GM18867 (cell line): Measurements from ENCODE around the gene IFT25.
"Not testable (repeated sequence)": the region's sequence is repeated elsewhere in the genome, so short reads cannot be mapped to it uniquely, and the experiment has no call there.

ENCODE experiments used
- ATAC-seq: cut with Tn5 transposase; IDR thresholded peaks from one replicate; pipeline ENCODE4 v1.9.1; 2021; ENCODE audit warnings: mild to moderate bottlenecking, moderate library complexity; ENCODE audit not compliant: unreplicated experiment

The IFT25 gene

DNA sequence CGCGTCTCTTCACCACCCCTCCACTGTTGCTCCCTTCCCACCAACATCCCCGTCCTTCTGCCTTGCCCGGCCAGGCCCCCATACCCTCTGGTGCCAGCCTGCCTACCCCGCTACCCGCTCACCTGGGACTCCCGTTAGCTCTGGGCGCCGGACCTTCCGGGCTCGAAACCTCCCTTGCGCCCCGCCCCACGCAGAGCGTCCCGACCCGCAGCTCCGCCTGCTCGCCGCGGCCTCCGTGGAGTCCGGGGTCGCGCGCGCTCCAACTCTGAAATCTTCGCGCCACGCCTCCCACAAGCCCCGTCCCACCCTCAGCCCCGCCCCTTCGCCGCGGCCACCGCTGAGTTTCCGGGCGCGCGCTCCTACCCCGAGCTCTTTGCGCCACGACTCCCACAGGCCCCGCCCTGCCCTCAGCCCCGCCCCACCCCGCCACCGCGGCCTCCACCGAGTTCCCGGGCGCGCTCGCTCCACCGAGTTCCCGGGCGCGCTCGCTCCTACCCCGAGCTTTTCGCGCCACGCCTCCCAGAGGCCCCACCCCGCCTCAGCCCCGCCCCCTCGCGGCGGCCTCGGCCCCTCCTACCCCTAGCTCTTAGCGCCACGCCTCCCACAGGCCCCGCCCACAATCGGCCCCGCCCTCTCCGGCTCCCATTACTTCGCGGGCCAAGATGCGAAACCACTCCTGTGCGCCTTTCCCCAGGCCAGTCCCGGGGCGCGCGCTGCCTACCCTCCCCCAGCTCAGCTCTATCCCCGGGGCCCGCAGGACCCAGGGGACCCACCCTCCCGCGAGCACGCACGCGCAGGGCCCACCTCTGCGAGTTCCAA is at the start of gene IFT25:
Gene IFT25 (minus strand): TSS at position 267 of the 819 bp plus-strand sequence. CDS start 5,617 bp downstream, outside the sequence.
- peak; percentile 69 for ATAC-seq

DNA sequence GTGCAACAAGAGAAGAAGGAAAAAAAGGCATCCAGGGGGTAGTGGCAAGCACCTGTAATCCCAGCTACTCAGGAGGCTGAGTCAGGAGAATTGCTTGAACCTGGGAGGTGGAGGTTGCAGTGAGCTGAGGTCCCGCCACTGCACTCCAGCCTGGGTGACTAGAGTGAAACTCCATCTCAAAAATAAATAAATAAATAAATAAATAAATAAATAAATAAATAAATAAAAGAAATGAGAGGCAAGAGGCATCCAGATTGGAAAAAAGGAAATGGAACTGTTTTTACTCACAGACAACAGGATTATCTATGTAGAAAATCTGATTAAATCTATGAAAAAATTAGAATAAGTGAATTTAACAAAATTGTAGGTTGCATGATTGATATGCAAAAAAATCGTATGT is 49.0 kb upstream of the IFT25 start:
- not testable (repeated sequence) for ATAC-seq

DNA sequence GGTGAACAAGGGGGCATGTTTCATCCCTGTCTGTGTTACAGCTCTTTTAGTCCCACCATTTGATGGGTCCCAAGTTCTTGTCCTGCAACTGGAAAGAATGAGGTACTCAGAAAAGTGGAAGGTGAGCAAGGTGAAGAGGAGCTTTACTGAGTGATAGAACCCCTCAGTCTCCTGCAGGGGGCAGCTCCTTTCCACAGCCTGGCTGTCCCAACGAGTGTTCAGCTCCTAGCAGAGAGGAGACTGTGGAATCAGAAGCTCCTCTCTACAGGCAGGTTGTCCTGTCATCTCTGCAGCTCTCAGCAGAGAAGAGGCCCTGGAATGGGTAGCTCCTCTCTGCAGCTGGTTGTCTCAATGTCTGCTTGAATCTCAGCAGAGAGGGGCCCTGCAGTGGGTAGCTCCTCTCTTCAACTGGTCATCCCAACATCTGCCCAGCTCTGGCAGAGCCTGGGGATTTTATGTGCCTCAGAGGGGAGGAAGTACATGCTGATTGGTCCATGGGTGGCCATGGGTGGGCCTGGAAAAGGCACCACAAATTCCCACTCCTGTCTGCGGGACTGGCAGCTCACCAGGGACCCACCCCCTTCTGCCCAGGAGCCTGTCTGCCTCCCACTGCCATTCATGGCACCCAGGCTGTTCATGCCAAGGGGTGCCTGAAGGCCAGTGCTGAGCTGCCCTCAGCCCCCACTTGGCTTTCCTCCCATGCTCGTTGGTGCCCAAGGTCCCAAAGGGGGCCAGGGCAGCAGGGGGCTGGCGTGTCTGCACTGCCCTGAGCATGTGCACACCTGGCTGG is 46.8 kb upstream of the IFT25 start:
- no peak for ATAC-seq

DNA sequence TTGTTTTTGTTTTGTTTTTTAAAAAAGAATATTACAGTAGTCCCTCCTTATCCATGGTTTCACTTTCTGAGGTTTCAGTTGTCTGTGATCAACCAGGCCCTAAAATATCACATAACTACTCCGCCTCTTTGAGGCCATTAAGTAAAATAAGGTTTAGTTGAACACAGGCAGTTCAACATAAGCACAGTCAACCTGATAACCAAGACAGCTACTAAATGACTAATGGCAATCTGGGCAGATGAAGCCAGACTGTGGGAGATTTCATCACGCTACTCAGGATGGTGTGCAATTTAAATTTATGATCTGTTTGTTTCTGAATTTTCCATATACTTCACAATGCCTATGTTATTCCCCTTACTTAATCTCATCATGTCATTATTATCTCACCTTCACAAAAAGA is 42.4 kb upstream of the IFT25 start:
- no peak for ATAC-seq

DNA sequence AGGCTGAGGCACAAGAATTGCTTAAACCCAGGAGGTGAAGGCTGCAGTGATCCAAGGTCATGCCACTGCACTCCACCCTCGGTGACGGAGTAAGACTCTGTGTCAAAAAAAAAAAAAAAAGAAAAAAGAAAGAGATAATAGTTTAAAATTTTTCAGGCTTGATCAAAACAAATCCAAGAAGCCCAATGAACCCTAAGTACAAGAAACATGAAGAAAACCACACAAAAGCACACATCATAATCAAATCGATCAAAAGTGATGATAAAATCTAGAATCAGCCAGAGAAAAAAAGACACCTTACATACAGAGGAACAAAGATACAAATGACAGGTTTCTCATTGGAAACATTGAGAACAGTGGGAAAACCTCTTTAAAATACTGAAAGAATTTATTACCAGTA is 41.0 kb upstream of the IFT25 start:
- ATAC-seq, result no peak

DNA sequence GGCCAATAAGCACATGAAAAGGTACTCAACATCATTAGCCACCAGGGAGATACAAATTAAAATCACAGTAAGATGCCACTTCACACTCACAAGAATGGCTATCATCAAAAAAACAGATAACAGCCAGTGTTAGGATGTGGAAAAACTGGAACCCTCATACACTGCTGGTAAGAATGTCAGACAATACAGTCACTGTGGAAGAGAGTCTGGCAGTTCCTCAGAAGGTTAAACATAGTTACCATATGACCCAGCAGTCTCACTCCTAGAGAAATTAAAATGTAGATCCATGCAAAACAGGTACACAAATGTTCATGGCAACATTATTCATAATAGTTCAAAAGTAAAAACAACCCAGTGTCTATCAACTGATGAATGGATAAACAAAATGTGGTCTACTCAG is 39.2 kb upstream of the IFT25 start:
- no peak for ATAC-seq

DNA sequence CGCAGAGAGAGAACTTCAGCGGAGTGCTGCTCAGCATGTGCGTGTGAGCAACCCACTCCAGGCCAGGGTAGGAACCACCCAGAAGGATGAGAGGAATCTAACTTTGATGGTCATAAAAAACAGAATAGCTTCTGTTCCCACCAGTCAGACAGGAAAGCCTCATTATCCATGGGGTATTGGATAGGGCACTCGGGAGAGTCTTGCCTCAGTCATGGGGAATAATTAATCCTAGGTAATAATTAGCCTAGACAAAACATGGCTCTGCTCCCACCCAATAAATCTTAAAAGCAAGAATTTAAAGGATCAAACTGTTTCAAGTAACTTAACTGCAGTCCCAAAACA is 37.2 kb upstream of the IFT25 start:
- ATAC-seq, result no peak

DNA sequence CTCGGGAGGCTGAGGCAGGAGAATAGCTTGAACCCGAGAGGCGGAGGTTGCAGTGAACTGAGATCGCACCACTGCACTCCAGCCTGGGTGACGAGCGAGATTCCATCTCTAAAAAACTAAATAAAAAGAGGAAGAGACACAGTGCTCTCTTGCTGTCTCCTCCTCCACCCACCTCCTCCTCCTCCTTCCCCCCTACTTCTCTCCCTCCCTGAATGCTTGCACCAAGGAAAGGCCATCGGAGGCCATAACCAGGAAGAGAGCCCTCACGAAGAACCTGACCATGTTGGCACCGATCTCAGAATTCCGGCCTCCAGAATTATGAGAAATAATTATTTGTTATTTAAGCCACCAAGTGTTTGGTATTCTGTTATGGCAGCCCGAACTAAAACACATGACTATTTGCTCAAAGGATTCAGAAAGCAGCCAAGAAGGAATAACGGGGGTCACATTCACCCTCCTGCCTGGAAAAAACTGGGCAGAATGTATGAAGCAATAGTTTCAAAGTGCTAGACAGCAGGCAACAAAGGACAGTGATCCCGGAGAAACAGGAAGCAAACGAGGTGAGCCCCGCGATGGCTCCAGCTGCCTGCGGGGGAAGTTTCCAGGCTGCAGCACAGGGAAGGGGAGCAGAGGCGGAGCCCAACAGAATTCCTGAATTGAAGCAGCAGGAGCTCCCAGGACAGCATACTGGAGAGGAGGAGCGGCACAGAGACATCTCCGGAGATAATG is 36.7 kb upstream of the IFT25 start:
- ATAC-seq, result no peak

DNA sequence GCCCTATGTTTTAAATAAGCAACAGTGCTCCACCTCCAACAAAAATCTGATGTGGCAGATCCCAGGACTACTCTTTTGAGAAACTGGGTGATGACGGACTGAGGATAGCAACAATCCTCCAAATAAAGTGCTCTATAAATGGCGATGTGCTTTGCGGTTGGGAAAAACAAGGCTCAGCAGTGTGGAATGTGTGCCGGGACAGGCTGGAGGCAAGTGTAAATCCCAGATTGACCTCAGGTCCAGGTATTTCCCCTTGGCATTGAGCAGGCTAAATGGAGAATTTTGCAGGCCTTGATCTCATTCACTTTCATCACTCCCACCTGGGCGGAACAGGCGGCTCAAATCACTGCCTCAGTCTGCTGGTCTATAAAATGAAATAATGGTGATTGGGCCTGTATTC is 35.7 kb upstream of the IFT25 start:
- no peak for ATAC-seq

DNA sequence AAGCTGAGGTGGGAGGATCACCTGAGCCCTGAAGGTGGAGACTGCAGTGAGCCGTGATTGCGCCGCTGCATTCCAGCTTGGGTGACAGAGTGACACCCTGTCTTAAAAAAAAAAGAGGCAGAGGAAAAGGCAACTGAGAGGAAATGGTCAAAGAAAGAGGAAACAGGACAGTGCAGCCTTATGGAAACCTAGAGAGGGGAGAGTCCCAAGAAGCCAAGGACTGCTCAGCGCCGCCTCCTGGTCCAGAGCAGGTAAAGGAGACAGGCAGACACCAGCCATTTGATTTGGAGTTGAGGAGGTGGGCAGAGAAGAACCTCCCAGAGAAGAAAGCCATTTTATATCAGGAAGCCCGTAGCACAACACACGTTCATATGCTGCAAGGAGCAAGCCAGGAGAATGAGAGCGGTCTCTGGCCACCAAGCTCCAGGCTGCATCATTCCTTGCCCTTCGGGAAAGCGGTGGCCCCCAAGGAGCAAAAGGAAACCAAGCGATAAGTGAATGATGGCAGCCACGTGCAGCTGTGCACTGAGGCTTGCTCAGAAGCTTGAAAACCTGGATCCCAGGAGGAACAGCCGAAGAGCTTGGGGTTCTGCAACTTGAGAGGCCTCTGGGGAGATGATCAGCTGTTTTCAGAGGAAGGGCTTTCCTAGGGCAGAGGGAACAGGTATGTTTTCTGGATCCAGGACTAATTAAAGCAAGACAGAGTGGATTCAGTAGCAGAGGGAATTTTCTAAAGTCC is 34.4 kb upstream of the IFT25 start:
- ATAC-seq, result no peak

DNA sequence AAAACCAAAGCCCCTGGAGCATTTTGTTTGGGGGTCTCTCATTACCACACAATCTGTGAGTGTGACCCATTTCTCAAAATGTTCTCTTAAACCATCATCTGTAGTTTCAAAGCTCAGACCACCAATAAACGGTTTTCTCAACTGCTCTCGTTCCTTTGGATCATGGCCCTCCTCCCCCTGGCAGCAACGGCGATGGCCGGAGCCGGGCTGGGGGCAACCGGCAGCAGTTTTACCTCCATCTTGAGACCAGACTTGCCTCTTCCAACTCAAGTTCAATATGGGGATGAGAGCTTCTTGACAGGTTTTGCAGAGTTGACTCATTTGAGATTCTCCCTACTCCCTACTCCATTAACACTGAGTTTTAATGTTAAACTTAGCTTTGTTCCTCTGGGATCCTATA is 30.4 kb upstream of the IFT25 start:
- ATAC-seq, result no peak

DNA sequence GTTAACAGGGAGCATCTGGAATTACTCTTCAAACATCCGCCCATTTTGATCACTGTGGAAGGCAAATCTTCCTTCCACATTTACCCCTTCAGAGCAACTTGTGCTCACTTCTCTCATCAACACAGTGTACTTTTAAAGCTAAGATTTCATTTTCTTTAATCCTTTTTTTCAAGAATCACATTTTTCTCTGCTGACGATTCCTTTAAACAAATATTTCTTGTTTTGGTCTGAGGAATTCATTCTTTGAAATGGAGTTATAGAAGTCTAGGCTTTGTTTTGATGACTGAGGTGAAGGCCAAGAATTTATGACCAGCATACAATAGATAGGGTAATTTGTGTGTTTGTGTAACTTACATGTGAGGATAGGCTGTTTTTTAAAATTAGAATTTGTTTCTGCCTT is 26.2 kb upstream of the IFT25 start:
- no peak for ATAC-seq

DNA sequence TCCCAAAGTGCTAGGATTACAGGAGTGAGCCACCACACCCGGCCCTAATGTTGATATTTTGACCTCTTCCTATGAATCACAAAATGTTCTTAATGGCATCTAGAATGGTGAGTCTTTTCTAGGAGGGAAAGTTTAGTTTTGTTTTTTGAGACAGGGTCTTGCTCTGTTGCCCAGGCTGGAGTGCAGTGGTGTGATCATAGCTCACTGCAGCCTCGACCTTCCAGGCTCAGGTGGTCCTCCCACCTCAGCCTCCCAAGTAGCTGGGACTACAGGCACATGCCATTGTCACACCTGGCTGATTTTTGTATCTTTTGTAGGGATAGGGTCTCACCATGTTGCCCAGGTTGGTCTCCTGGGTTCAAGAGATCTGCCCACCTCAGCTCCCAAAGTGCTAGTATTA is 23.8 kb upstream of the IFT25 start:
- ATAC-seq, result not testable (repeated sequence)

DNA sequence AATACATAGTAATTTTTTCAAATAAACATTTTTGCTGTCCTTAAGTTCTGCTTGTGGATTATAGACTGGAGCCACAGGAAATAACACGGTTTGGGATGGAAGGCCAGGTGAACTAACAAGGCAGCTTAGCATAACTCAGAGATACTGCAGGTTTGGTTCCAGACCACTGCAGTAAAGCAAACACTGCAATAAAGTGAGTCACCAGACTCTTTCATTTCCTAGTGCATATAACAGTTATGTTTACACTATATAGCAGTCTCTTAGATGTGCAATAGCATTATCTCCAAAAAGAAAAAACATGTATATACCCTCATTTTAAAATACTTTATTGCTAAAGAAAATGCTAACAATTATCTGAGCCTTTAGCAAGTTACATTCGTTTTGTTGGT is 22.6 kb upstream of the IFT25 start:
- no peak for ATAC-seq

DNA sequence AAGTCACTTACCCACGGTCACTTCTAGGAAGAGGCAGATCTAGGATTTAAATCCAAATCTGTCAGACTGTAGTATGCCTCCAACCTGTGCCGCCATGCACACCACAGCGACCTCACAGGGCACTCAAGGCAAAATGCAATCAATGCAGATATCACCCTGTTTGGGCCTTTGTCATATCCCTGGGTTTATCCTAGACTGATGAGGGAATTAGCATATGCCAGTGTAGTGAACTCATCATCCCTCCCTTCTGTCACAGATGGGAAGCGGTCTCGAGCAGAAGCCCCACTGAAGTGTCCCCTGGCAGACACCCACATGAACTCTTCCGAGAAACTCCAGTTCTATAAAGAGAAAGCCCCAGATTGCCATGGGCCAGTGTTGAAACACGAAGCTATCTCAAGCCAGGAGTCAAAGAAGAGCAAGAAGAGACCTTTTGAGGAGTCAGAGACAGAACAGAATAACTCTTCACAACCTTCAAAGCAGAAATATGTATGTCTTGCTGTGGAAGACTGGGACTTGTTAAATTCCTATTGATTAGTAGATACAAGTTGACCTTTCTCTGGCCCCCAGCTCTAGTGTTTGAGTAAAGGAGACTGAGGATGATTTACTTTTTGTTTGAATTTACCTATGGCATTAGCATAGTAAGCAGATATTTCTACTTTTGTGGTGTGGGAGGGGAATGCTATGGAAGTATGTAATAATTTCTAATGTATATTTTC is 22.1 kb upstream of the IFT25 start:
- ATAC-seq, result no peak

DNA sequence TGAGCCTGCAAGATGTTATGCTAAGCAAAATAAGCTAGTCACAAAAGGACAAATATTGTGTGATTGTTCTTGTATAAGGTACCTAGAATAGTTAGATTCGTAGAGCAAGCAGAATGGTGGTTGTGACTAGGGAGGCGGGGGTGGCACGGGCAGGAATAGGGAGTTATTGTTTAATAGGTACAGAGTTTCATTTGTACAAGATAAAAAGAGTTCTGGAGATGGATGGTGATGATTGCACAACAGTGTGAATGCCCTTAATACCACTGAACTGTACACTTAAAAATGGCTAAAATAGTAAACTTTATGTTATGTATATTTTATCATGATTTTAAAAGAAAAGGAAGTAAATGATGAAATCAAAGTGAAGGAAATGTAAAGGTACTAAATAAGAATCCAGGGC is 21.3 kb upstream of the IFT25 start:
- ATAC-seq, result no peak

DNA sequence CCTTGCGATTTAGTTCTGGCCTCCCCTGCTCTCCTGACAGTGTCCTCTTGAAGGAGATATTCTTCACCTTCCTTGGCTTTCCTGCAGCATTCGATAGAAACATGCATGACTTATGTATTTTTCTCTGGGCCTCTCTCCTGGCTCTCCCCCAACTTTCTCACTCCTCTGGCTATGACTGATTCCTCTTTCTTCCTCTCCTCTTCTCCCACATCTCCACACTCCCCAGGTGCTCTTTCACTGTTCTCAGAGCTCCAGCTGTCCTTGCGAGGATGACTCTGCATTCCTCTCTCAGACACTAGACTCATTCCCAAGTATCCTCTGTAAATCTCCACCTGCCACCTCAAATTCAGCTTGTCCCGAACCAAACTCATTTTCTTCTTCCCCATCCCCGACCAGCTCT is 18.6 kb upstream of the IFT25 start:
- ATAC-seq, result no peak

DNA sequence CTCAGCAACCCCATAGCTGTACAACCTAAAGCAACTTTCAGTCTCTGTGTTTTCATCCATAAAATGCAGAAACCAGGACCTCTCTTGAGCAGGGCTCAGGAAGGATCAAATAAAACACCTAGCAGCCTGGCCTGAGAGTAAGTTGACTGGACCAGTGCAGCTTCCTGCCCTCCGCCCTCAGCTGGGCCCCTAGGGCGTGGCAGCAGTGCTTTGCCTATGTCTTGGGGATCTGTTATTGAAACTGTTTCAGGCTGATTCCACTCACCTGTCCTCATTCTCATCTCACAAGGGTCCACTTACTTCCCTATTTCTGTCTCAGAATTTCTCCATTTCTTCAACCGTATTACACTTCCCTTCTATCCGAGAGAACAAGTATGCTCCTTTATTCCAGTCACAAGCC is 18.0 kb upstream of the IFT25 start:
- ATAC-seq, result no peak

DNA sequence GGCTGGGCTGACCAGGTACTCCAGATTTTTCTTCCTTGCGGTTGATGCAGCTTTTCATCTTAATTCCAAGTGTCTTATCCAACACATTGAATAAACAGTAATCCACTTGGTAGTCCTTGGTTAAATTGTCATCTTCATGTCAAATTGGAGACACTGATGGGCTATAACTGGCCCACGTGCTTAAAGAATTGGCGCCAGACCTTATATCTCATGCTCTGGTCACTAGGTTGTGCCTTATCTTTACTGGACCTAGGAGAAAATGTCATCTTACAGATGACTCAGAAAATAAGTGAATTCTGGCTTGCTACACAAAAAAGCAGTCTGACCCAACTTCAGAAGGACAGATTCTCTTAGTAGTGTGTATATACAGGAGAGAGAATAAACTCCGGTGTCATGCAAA is 16.9 kb upstream of the IFT25 start:
- ATAC-seq, result no peak

DNA sequence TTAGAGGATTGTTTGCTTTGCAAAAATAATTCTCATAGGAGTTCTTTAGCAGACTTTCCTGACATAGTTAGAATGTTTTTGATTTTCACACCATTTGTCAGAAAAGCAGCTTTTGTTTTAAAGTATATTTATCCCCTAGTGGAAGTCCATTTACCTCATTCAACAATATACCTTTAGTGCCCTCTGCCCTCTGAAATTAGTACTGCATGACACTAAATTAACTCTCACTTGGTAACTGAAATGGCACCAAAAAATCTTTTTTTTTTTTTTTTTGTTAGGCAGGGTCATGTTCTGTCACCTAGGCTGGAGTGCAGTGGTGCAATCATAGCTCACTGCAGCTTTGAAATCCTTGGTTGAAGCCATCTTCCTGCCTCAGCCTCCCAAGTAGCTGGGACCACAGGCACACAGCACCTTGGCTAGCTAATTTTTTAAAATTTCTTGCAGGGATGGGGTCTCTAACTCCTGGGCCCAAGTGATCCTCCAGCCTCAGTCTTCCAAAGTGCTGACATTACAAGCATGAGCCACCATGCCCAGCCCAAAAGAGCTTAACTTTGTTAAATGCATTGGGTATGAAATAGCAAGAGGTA is 14.3 kb upstream of the IFT25 start:
- no peak for ATAC-seq
